HEK293 (cell line): Measurements from ENCODE around the gene PPARA.
"Not testable (repeated sequence)": the region's sequence is repeated elsewhere in the genome, so short reads cannot be mapped to it uniquely, and the experiment has no call there.

Experiments used
- BCL11A ChIP-seq: fragments of 450-650 bp; formaldehyde crosslinking; IDR thresholded peaks from 2 replicates; pipeline ENCODE4 v1.5.1; 2016; ENCODE audit warnings: low read depth, missing biosample characterization, missing genetic modification characterization
- CTCF ChIP-seq: fragments of 450-650 bp; formaldehyde crosslinking; IDR thresholded peaks from 2 replicates; pipeline ENCODE4 v1.5.1; 2016; ENCODE audit warnings: missing biosample characterization, missing genetic modification characterization
- ZNF555 ChIP-seq: fragments of 450-650 bp; formaldehyde crosslinking; conservative IDR thresholded peaks from 2 replicates; pipeline ENCODE4 v1.5.1; 2017; ENCODE audit warnings: missing biosample characterization, mild to moderate bottlenecking, missing genetic modification characterization, inconsistent platforms
- ZNF629 ChIP-seq: fragments of 450-650 bp; formaldehyde crosslinking; IDR thresholded peaks from 2 replicates; pipeline ENCODE4 v1.5.1; 2017; ENCODE audit warnings: missing biosample characterization, missing genetic modification characterization
- ZNF704 ChIP-seq: fragments of 450-650 bp; formaldehyde crosslinking; IDR thresholded peaks from 2 replicates; pipeline ENCODE4 v1.5.1; 2016; ENCODE audit warnings: missing biosample characterization, missing genetic modification characterization
- ZSCAN30 ChIP-seq: fragments of 450-650 bp; IDR thresholded peaks from 2 replicates; pipeline ENCODE4 v1.5.1; 2018; ENCODE audit warnings: missing biosample characterization, mild to moderate bottlenecking, missing genetic modification characterization, moderate library complexity

- TF ChIP-seq CTCF, ZNF704, ZNF629, BCL11A, ZSCAN30, ZNF555 (tag by site-specific recombination): not testable (repeated sequence)
Observed at GRCh38 chr22:46139417-46139816, 10.9 kb upstream of the PPARA start.
